Activated T-cell treated with anti-CD3 and anti-CD28 coated beads for 4 hours (primary cell): Measurements from ENCODE around the gene KRT73.

Experiments used
- DNase-seq: peaks from one replicate; pipeline ENCODE4 v3.0.0-alpha.2; 2020

Gene KRT73

GRCh38 chr12:52645120-52645761 lies 26.9 kb upstream of the KRT73 start:
- DNase-seq, result no peak

GRCh38 chr12:52644078-52644415 lies 25.7 kb upstream of the KRT73 start:
- no peak for DNase-seq

- no peak for DNase-seq
Measured at GRCh38 chr12:52643233-52644077, 25.1 kb upstream of the KRT73 start.

- no peak for DNase-seq
Measured at GRCh38 chr12:52641468-52641867, 23.1 kb upstream of the KRT73 start.

GRCh38 chr12:52637299-52637698 lies 18.9 kb upstream of the KRT73 start:
- no peak for DNase-seq

GRCh38 chr12:52636592-52637258 lies 18.4 kb upstream of the KRT73 start:
- DNase-seq, result no peak

GRCh38 chr12:52636189-52636588 lies 17.8 kb upstream of the KRT73 start:
- no peak for DNase-seq

- no peak for DNase-seq
Measured at GRCh38 chr12:52634266-52635056, 16.1 kb upstream of the KRT73 start.

- no peak for DNase-seq
Measured at GRCh38 chr12:52633383-52633782, 15.0 kb upstream of the KRT73 start.

GRCh38 chr12:52632656-52633055 lies 14.3 kb upstream of the KRT73 start:
- DNase-seq, result no peak

GRCh38 chr12:52631676-52632459 lies 13.5 kb upstream of the KRT73 start:
- DNase-seq, result no peak

GRCh38 chr12:52631264-52631663 lies 12.9 kb upstream of the KRT73 start:
- no peak for DNase-seq

GRCh38 chr12:52630599-52631200 lies 12.3 kb upstream of the KRT73 start:
- DNase-seq, result no peak

- DNase-seq, result no peak
Measured at GRCh38 chr12:52630008-52630500, 11.7 kb upstream of the KRT73 start.

GRCh38 chr12:52629281-52630007 lies 11.1 kb upstream of the KRT73 start:
- no peak for DNase-seq

GRCh38 chr12:52628841-52629240 lies 10.5 kb upstream of the KRT73 start:
- no peak for DNase-seq

GRCh38 chr12:52628111-52628507 lies 9.8 kb upstream of the KRT73 start:
- no peak for DNase-seq

- DNase-seq, result no peak
Measured at GRCh38 chr12:52627395-52628110, 9.2 kb upstream of the KRT73 start.

- DNase-seq, result no peak
Measured at GRCh38 chr12:52622349-52622748, 4.0 kb upstream of the KRT73 start.

- no peak for DNase-seq
Measured at GRCh38 chr12:52618866-52619265, 507 bp upstream of the KRT73 start.
